Left lung (tissue), 10 donors: ENCODE measurements around the gene SLC25A10. TPM values are rescaled to one million over a fixed set of nuclear protein-coding genes. Genes with fewer than 3 reads are reported as not detected.

Experiments
- ATAC-seq: fragments of 200-7000 bp; cut with Tn5 transposase; one replicate; pipeline ENCODE4 v1.9.1; 2020; ENCODE audit warnings: moderate library complexity
- DNase-seq, 4 donors: peaks; one replicate each; pipeline ENCODE4 v3.0.0-alpha.2; 2013 to 2020
- H3K27ac ChIP-seq, 2 donors: fragments of 200-600 bp; sonication (generic) in 1 of 2; one replicate each; pipeline versions ENCODE4 v1.5.0 to v1.8.0; 2020 to 2021
- H3K27me3 ChIP-seq, 2 donors: fragments of 200-600 bp; sonication (generic) in 1 of 2; one replicate each; pipeline versions ENCODE4 v1.5.0 to v1.8.0; 2020 to 2021
- H3K36me3 ChIP-seq, 2 donors: fragments of 200-600 bp; sonication (generic) in 1 of 2; one replicate each; pipeline versions ENCODE4 v1.5.0 to v1.8.0; 2020 to 2021
- H3K4me1 ChIP-seq, 2 donors: fragments of 200-600 bp; one replicate each; pipeline ENCODE4 v1.8.0; 2021
- H3K4me3 ChIP-seq, 2 donors: fragments of 200-600 bp; sonication (generic) in 1 of 2; one replicate each; pipeline versions ENCODE4 v1.5.0 to v1.8.0; 2020 to 2021; ENCODE audit warnings: mild to moderate bottlenecking in 1 of 2
- H3K9me3 ChIP-seq, 2 donors: fragments of 200-600 bp; sonication (generic) in 1 of 2; one replicate each; pipeline versions ENCODE4 v1.5.0 to v1.8.0; 2020 to 2021
- CTCF ChIP-seq, 2 donors: fragments of 200-600 bp; sonication (generic) in 1 of 2; IDR thresholded peaks; one replicate each; pipeline versions ENCODE4 v1.5.0 to v1.8.0; 2021; ENCODE audit warnings: antibody characterized with exemption in 2 of 2
- intact Hi-C, 2 donors: fragments of 100-400 bp; cut with DNase I; formaldehyde crosslinking; loops; one replicate each; pipeline versions ENCODE4 v1.11.2 to v1.14.2; 2022
- polyA plus RNA-seq, 6 donors: library from polyadenylated mRNA; unstranded; fragments of 120-200 nt; gene quantifications; one replicate each; pipeline ENCODE4 v1.2.1, GENCODE V29; 2013; ENCODE audit not compliant: insufficient read length in 6 of 6
- total RNA-seq, 2 donors: library from RNA; stranded (reverse); fragmentation: NEBNext Ultra II Directional; extraction: Animal tissue kit (Norgen Biotek cat#: 25700); gene quantifications; one replicate each; pipeline ENCODE4 v1.2.1, GENCODE V29; 2021
- donor health status: DM: no; HTN: yes; CAD: no.
- donor health status: DM: no; HTN: no; CAD: no.

SLC25A10 gene
- total and polyA plus RNA-seq, 8 donors: 7.6 to 20.2 (median 10.8) TPM

GRCh38 chr17:81687770-81688541, 24.1 kb upstream of the SLC25A10 start:
- no peak for TF ChIP-seq CTCF (IDR thresholded peaks at IDR 0.05)
- ATAC-seq (no peak), DNase-seq (no peak)
- H3K27ac ChIP-seq: no peak overlapping the region
- no peaks in the 10 kb centered on the region for H3K9me3 ChIP-seq
- intact Hi-C loops: no loop called here
- H3K4me1 ChIP-seq: peaks cover 11 to 22% of the 10 kb centered on the region in 2 donors
- no peaks in the 10 kb centered on the region for H3K27me3 ChIP-seq
- peaks cover 0 to 77% of the 10 kb centered on the region in 2 donors for H3K36me3 ChIP-seq
- no peak overlapping the region for H3K4me3 ChIP-seq

DNA sequence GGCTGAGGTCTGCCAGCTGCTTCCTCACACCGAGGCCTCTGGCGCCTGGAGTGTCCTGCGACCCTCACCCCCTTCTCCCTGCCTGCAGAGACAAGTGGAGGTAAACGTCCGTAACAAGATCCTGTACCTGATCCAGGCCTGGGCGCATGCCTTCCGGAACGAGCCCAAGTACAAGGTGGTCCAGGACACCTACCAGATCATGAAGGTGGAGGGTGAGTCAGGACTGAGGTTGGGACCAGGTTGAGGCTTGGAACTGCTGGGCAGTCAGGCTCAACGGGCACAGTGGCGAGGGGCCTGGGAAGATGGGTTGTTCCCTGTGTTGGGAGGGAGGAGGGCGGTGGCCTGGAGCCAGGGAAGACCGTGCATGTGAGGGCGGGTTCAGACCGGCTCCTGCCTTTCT, 23.5 kb upstream of the SLC25A10 start:
- H3K27me3 ChIP-seq: no peaks in the 10 kb centered on the region
- no peak overlapping the region for H3K4me3 ChIP-seq
- intact Hi-C loops: no loop called here
- H3K36me3 ChIP-seq: peaks cover 0 to 83% of the 10 kb centered on the region in 2 donors
- ATAC-seq (no peak), DNase-seq (no peak)
- H3K4me1 ChIP-seq: peaks cover 11 to 20% of the 10 kb centered on the region in 2 donors
- H3K9me3 ChIP-seq: no peaks in the 10 kb centered on the region
- H3K27ac ChIP-seq: no peak overlapping the region
- no peak for TF ChIP-seq CTCF (IDR thresholded peaks at IDR 0.05)

DNA sequence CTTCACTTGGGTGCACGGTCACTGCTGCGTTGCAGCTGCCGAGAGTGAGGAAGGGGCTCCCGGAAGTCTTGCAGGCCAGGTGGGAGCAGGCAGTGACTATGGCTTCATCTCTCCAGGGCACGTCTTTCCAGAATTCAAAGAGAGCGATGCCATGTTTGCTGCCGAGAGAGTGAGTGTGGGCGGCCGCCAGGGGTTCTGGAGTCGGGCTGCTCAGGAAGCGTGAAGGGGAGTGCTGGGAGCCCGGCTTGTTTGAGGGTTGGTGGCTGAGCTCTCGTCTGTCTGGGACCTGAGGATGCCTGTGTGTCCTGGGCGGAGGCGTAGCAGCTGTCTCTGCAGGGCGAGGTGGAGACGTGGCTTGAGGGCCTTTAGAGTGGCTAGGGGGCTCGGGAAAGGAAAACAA, 22.0 kb upstream of the SLC25A10 start:
- Histone ChIP-seq H3K9me3 (no peaks in the 10 kb centered on the region), H3K27ac (no peak overlapping the region), H3K4me1 (peaks cover 4 to 11% of the 10 kb centered on the region in 2 donors), H3K27me3 (no peaks in the 10 kb centered on the region), H3K36me3 (peaks cover 0 to 98% of the 10 kb centered on the region in 2 donors), H3K4me3 (no peak overlapping the region)
- ATAC-seq: no peak
- no peak for TF ChIP-seq CTCF (IDR thresholded peaks at IDR 0.05)
- intact Hi-C loops: no loop called here
- DNase-seq: no peak

GRCh38 chr17:81690549-81690948, 21.5 kb upstream of the SLC25A10 start:
- no peak for TF ChIP-seq CTCF (IDR thresholded peaks at IDR 0.05)
- no peaks in the 10 kb centered on the region for H3K27me3 ChIP-seq
- H3K9me3 ChIP-seq: no peaks in the 10 kb centered on the region
- ATAC-seq: no peak
- intact Hi-C loops: no loop called here
- peaks cover 0 to 7% of the 10 kb centered on the region in 2 donors for H3K4me1 ChIP-seq
- H3K27ac ChIP-seq: no peak overlapping the region
- no peak overlapping the region for H3K4me3 ChIP-seq
- no peak for DNase-seq
- peaks cover 0 to 100% of the 10 kb centered on the region in 2 donors for H3K36me3 ChIP-seq

DNA sequence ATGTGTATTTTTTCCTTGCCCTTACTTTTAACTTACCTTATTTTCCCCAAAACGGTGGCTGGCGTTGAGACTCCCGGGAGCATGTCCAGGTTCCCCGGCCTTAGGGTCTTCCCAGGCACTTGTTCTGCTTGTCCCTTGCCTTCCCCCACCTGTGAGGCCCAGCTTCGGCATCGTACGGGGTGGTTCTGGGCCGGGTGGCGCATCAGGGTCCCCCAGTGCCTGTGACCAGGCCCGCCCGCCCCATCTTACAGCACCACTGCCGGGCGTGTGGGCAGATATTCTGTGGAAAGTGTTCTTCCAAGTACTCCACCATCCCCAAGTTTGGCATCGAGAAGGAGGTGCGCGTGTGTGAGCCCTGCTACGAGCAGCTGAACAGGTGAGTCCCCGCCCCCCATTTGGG, 20.9 kb upstream of the SLC25A10 start:
- H3K36me3 ChIP-seq: peaks cover 0 to 100% of the 10 kb centered on the region in 2 donors
- H3K4me1 ChIP-seq: peaks cover 0 to under 1% of the 10 kb centered on the region in 2 donors
- no peaks in the 10 kb centered on the region for H3K27me3 ChIP-seq
- intact Hi-C loops: no loop called here
- no peak for ATAC-seq
- H3K27ac ChIP-seq: no peak overlapping the region
- H3K4me3 ChIP-seq: no peak overlapping the region
- DNase-seq: no peak
- no peak for TF ChIP-seq CTCF (IDR thresholded peaks at IDR 0.05)
- H3K9me3 ChIP-seq: no peaks in the 10 kb centered on the region
